SK-N-SH treated with all-trans-retinoic acid at 6 μM for 48 hours (cell line): Measurements from ENCODE around the gene DYNC1I1.

ENCODE experiments used
- ATAC-seq: fragments of 200-7000 bp; cut with Tn5 transposase; 3 replicates; pipeline ENCODE4 v1.9.1; 2020; ENCODE audit warnings: mild to moderate bottlenecking, moderate library complexity
- ARNTL ChIP-seq: fragments of 450-650 bp; formaldehyde crosslinking; IDR thresholded peaks from 2 replicates; pipeline ENCODE4 v1.5.0; 2020; ENCODE audit warnings: low read depth, mild to moderate bottlenecking, moderate library complexity, borderline replicate concordance
- BACH2 ChIP-seq: fragments of 250-450 bp; sonication (Bioruptor Pico); IDR thresholded peaks from 2 replicates; pipeline ENCODE4 v1.9.0; 2021; ENCODE audit warnings: mild to moderate bottlenecking, borderline replicate concordance
- ESRRG ChIP-seq: fragments of 250-450 bp; sonication (Bioruptor Pico); IDR thresholded peaks from 2 replicates; pipeline ENCODE4 v1.6.1; 2021; ENCODE audit warnings: mild to moderate bottlenecking
- GLIS3 ChIP-seq: fragments of 250-450 bp; sonication (Bioruptor Pico); IDR thresholded peaks from 2 replicates; pipeline ENCODE4 v1.5.0; 2020; ENCODE audit warnings: mild to moderate bottlenecking, moderate library complexity
- ISL1 ChIP-seq: fragments of 250-450 bp; sonication (Bioruptor Pico); IDR thresholded peaks from 2 replicates; pipeline ENCODE4 v2.1.2; 2022; ENCODE audit warnings: mild to moderate bottlenecking, moderate library complexity
- PPARA ChIP-seq: fragments of 250-450 bp; sonication (Bioruptor Pico); IDR thresholded peaks from 2 replicates; pipeline ENCODE4 v1.5.0; 2020; ENCODE audit warnings: mild to moderate bottlenecking, borderline replicate concordance
- SNAI2 ChIP-seq: fragments of 250-450 bp; sonication (Bioruptor Pico); IDR thresholded peaks from 2 replicates; pipeline ENCODE4 v1.5.0; 2020; ENCODE audit warnings: mild to moderate bottlenecking, moderate library complexity
- TCF4 ChIP-seq: fragments of 250-450 bp; sonication (Bioruptor Pico); IDR thresholded peaks from 2 replicates; pipeline ENCODE4 v1.8.0; 2021; ENCODE audit warnings: mild to moderate bottlenecking, moderate library complexity, borderline replicate concordance
- TOX ChIP-seq: fragments of 250-450 bp; sonication (Bioruptor Pico); IDR thresholded peaks from 2 replicates; pipeline ENCODE4 v1.8.0; 2021; ENCODE audit warnings: mild to moderate bottlenecking, moderate library complexity, borderline replicate concordance
- TSHZ2 ChIP-seq: fragments of 250-450 bp; sonication (Bioruptor Pico); IDR thresholded peaks from 2 replicates; pipeline ENCODE4 v1.5.0; 2020; ENCODE audit warnings: mild to moderate bottlenecking, moderate library complexity
- ZC3H10 ChIP-seq: fragments of 250-450 bp; sonication (Bioruptor Pico); IDR thresholded peaks from 2 replicates; pipeline ENCODE4 v1.5.1; 2021; ENCODE audit warnings: mild to moderate bottlenecking, moderate library complexity
- ZFP30 ChIP-seq: fragments of 450-650 bp; formaldehyde crosslinking; IDR thresholded peaks from 2 replicates; pipeline ENCODE4 v1.5.0; 2022; ENCODE audit warnings: mild to moderate bottlenecking, moderate library complexity
- ZNF565 ChIP-seq: fragments of 450-650 bp; formaldehyde crosslinking; conservative IDR thresholded peaks from 2 replicates; pipeline ENCODE4 v1.5.0; 2020; ENCODE audit warnings: low read depth, mild to moderate bottlenecking, moderate library complexity
- ZNF70 ChIP-seq: fragments of 450-650 bp; formaldehyde crosslinking; IDR thresholded peaks from 2 replicates; pipeline ENCODE4 v1.5.0; 2020; ENCODE audit warnings: mild to moderate bottlenecking, moderate library complexity
- TF ChIP-seq, protein P1 (sequence below): fragments of 250-450 bp; sonication (Bioruptor Pico); IDR thresholded peaks from 2 replicates; pipeline ENCODE4 v1.5.1; 2020; ENCODE audit warnings: low read depth, mild to moderate bottlenecking, moderate library complexity
- TF ChIP-seq, protein P2 (sequence below): fragments of 250-450 bp; sonication (Bioruptor Pico); IDR thresholded peaks from 2 replicates; pipeline ENCODE4 v1.8.0; 2021; ENCODE audit warnings: low read depth, mild to moderate bottlenecking, moderate library complexity, borderline replicate concordance

DYNC1I1 gene

DNA sequence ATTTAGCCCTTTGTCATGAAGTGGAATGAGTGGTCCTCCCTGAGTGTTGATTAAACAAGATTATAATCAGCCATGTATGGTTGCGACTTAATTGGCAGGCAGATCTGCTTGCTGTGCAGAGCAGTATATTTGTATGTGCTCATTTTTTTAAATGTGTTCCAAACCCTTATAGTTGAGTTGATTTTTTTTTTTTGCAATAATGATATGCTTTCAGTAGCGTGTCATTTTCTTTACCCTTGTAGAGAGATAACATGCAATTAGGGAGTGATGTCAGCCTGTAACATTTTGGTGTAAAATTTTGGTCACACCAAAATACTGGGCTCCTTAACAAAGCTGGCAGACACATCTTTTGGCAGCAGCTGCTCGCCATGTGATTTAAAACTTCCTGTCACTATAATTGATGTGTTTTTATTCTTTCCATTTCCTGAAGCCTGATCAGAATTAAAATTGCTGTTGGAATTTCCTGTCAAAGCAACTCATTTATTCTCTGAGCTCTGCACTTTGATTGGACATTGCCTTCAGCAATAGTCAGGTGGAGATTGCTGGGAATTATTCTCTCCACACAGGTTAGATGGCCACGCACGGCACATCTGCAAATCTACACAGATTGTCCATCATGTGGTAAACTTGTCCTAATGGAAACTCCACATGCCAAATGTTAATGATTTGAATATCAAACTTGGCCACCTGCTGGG, 125.3 kb downstream of the DYNC1I1 start:
- TF ChIP-seq ZC3H10 (CRISPR knock-in tag) = no peak
- no peak for TF ChIP-seq ISL1 (CRISPR knock-in tag)
- TF ChIP-seq BACH2 = no peak
- TF ChIP-seq ESRRG (CRISPR knock-in tag) = no peak
- TF ChIP-seq ARNTL (CRISPR knock-in tag) = no peak
- no peak for TF ChIP-seq GLIS3 (CRISPR knock-in tag)
- ATAC-seq = no peak

- no peak for ATAC-seq
- TF ChIP-seq TOX (CRISPR knock-in tag) (no peak), SNAI2 (CRISPR knock-in tag) (no peak), TSHZ2 (CRISPR knock-in tag) (no peak), ZNF70 (CRISPR knock-in tag) (no peak), PPARA (no peak)
- TF ChIP-seq, protein P1, sequence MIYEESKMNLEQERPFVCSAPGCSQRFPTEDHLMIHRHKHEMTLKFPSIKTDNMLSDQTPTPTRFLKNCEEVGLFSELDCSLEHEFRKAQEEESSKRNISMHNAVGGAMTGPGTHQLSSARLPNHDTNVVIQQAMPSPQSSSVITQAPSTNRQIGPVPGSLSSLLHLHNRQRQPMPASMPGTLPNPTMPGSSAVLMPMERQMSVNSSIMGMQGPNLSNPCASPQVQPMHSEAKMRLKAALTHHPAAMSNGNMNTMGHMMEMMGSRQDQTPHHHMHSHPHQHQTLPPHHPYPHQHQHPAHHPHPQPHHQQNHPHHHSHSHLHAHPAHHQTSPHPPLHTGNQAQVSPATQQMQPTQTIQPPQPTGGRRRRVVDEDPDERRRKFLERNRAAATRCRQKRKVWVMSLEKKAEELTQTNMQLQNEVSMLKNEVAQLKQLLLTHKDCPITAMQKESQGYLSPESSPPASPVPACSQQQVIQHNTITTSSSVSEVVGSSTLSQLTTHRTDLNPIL (CRISPR knock-in tag) = no peak
These were observed 127.7 kb downstream of the DYNC1I1 start for GRCh38 chr7:95899919-95900513.

- no peak; the same call in 2 of the 3 replicates for ATAC-seq
- TF ChIP-seq ZFP30 (CRISPR knock-in tag) = no peak
- TF ChIP-seq ZNF70 (CRISPR knock-in tag) = no peak
- 0 out of 2 replicates have a peak, but pooled peaks have one; percentile 25 for TF ChIP-seq TCF4
These were observed 128.7 kb downstream of the DYNC1I1 start for GRCh38 chr7:95901006-95901405.

DNA sequence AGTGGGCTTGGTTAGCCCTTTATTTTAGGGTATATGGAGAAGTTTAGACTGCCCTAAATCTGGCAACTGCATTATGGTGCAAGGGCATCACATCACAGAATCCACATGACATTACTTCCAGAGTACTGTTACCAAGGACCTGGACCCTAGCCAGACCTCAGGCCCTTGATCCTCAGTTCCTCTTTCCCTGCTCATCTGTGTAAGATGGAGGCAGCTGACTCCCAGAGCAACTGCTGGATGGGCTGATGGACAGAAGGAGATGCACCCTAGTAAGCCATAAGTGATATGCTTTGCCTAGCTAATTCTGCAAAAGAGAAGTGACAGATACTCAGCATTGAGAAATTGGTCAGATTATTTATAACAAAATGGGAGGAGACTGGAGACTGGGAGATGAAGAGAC, 131.7 kb downstream of the DYNC1I1 start:
- TF ChIP-seq ARNTL (CRISPR knock-in tag) (no peak), ZNF565 (CRISPR knock-in tag) (no peak), ZC3H10 (CRISPR knock-in tag) (no peak)
- TF ChIP-seq, protein P2, sequence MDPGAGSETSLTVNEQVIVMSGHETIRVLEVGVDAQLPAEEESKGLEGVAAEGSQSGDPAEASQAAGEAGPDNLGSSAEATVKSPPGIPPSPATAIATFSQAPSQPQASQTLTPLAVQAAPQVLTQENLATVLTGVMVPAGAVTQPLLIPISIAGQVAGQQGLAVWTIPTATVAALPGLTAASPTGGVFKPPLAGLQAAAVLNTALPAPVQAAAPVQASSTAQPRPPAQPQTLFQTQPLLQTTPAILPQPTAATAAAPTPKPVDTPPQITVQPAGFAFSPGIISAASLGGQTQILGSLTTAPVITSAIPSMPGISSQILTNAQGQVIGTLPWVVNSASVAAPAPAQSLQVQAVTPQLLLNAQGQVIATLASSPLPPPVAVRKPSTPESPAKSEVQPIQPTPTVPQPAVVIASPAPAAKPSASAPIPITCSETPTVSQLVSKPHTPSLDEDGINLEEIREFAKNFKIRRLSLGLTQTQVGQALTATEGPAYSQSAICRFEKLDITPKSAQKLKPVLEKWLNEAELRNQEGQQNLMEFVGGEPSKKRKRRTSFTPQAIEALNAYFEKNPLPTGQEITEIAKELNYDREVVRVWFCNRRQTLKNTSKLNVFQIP (CRISPR knock-in tag) = no peak
- no peak for ATAC-seq

GRCh38 chr7:95905167-95905566, 132.8 kb downstream of the DYNC1I1 start:
- no peak for TF ChIP-seq TSHZ2 (CRISPR knock-in tag)
- TF ChIP-seq ZNF565 (CRISPR knock-in tag) = no peak
- no peak for TF ChIP-seq TOX (CRISPR knock-in tag)
- TF ChIP-seq TCF4 = no peak
- TF ChIP-seq, protein P2 (CRISPR knock-in tag) = no peak

More at GRCh38 chr7:95905167-95905566, 132.8 kb downstream of the DYNC1I1 start:
- ATAC-seq = no peak
